GM12801 (cell line): ENCODE measurements around the gene FBXO44.

Experiments used
- TF ChIP-seq, protein P1 (sequence below): IDR thresholded peaks from one replicate; pipeline ENCODE4 v1.5.1; 2011; ENCODE audit warnings: control low read depth; ENCODE audit not compliant: insufficient read length; ENCODE audit errors: extremely low read depth

Gene FBXO44, protein sequence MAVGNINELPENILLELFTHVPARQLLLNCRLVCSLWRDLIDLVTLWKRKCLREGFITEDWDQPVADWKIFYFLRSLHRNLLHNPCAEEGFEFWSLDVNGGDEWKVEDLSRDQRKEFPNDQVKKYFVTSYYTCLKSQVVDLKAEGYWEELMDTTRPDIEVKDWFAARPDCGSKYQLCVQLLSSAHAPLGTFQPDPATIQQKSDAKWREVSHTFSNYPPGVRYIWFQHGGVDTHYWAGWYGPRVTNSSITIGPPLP

DNA sequence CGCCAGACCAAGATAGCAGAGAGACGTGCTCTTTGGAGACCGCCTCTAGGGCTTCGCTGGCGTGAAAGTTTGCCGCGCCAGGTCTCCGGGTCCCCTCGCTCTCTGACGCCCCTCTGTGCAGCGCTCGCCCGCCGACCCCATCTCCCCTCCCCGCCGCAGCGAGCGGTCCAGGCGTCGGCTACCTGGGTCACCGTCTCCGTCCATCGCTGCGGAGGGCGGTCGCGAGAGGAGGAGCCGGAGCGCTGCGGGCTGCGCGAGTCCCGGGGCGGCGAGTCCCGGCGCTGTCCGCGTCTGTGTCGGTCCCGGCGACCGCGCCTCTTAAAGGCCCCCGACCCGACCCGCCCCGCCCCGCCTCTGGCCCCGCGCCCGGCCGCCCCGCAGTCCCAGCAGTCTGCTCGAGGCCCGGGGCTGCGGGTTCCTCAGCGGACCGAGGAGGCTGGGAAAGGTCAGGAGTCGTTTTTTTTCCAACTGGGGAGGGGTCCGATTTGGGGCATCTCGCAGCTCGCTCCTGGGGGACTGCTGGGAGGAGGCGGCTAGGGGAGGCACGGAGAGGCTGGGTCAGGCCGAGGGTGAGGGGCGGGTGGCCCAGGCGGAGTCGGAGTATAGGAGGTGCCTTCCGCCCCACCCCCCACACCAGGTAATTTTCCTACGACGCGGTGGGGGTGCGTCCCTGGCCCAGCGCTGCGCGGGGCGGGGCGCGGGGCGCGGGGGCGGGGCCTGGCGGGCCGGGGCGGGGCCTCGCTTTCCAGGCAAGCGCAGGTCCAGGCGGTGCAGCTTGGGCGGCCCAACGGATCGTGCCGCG lies at the start of gene FBXO44, which contains the start of gene FBXO2:
TSS of gene FBXO44 (plus strand) at position 741 of the 802 bp plus-strand sequence. CDS start 959 bp downstream, outside the sequence.
TSS of gene FBXO2 (minus strand) at position 293 of the 802 bp plus-strand sequence. CDS start at position 204, 89 bp downstream.
- TF ChIP-seq, protein P1, sequence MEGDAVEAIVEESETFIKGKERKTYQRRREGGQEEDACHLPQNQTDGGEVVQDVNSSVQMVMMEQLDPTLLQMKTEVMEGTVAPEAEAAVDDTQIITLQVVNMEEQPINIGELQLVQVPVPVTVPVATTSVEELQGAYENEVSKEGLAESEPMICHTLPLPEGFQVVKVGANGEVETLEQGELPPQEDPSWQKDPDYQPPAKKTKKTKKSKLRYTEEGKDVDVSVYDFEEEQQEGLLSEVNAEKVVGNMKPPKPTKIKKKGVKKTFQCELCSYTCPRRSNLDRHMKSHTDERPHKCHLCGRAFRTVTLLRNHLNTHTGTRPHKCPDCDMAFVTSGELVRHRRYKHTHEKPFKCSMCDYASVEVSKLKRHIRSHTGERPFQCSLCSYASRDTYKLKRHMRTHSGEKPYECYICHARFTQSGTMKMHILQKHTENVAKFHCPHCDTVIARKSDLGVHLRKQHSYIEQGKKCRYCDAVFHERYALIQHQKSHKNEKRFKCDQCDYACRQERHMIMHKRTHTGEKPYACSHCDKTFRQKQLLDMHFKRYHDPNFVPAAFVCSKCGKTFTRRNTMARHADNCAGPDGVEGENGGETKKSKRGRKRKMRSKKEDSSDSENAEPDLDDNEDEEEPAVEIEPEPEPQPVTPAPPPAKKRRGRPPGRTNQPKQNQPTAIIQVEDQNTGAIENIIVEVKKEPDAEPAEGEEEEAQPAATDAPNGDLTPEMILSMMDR, result no peak

DNA sequence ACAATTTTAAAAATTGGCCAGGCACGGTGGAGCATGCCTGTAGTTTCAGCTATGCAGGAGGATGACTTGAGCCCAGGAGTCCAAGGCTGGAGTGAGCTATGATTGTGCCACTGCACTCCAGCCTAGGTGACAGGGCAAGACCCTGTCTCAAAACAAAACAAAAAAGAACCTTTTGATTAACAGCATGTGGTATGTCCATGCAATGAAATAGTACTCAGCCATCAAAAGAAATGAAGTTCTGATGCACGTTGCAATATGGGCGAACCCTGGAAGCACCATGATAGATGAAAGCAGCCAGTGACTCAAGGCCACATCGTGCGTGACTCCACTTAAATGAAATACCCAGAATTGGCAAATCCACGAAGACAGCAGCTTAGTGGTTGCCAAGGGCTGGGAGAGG lies 47.9 kb upstream of the FBXO44 start:
- TF ChIP-seq, protein P1, result no peak

DNA sequence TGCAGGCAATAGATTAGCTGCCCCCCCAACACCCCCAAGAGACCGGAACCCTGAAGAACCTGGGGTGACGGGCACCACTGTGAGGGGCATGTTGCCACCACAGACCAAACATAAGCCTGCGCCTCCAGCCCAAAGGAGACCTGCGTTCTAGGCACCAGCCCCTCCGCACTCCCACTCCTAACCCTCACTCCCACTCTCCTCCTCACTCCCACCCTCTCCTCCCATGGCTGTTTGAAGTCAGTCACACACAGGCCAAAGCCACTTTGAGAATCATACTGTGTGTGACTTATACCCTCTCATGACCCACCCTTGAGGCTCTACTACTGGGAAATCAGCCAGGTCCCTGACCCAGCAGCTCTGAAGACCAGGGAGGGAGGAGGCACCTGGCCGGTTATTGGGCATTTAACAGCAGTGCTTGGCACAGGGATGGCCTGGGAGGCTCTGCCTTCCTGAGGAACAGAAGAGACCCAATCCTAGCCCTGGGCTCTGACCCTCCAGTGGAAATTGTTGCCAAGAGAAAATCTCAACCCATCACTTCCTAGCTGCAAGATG lies 44.0 kb upstream of the FBXO44 start:
- TF ChIP-seq, protein P1, result no peak

DNA sequence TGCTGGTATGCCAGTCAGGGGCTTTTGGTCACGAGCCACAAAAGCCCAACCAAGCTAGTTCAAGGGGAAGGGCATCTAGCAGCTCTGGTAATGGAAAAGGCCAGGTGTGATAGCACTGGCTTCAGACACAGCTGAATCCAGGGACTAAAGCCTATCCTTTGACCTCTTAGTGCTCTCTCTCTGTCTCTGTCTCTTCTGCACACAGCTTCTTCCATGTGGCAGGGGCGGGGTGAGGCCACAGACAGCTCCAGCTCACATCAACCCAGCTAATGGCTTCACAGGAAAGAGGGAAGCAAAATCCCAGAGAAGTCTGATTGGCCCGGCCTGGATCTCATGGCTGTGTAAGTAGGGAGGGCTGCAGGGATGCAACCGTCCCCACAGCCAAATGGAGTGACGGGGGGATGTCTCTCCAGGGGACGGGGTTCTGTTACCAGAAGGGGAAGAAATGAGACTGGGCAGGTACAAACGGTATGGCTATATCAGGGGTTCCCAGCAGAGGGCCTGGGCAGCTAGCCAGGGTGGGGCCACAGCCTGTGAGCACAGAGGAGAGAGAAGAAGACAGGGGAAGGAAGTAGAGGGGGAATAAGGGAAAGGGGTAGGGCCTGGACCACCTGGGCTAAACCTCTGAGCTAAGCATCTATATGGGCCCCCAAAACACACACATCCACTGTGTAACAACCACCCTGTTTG lies 42.9 kb upstream of the FBXO44 start:
- TF ChIP-seq, protein P1, result no peak

DNA sequence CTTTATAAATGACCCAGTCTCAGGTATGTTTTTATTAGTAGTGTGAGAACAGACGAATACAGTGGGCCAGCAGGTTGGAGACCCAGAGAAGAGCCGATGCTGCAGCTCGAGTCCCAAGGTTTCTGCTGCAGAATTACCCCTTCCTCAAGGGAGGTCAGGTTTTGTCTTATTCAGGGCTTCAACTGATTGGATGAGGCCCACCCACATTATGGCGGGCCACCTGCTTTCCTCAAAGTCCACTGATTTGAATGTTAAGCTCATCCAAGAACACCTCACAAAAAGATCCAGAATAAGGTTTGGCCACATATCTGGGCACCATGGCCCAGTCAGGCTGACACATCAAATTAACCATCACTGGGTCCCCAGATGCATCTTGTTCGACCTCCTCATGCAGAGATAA lies 41.3 kb upstream of the FBXO44 start:
- TF ChIP-seq, protein P1, result no peak

DNA sequence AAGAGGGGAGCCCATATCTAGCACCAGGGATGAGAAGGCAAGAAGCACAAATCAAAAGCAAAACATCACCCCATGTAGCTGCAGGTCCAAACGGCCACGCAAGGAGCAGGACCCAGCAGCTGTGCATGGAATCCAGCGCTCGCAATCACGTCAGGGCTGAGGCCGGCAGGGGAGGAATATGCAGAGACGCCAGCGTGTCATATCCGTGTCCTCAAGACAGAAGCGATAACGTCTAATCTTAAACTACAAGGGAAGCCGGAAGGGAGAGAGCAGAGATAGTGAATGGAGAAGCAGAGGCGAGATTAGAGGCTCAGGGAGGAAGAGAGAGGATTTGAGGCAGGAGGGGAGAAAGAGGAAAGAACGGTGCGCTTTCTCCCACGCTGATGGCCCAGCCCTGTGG lies 39.6 kb upstream of the FBXO44 start:
- TF ChIP-seq, protein P1, result no peak

DNA sequence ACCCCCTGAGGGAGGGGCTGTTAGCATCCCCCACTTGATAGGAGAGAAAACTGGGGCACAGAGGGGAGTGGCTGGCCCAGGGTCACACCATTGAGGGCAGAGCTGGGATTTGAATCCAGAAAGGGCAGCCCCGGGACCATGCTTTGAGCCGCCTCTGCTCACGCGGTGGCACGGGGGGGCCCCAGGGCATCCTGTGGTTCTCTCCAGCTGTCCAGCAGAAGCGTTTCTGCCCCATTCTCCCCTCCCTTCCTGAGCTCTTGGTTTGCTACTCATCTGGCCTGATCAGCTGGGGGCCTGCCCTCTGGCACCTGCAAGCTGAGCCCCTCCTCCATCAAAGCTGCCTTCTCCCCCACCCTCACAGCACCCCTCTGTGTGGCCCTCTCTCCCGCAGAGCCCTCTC lies 37.9 kb upstream of the FBXO44 start:
- TF ChIP-seq, protein P1, result no peak
